T-helper 2 cell treated with Interferon-gamma antibody and Interleukin-4, amounts not matched to agents 5 μg/mL and 100 μg/mL, for 36 hours (primary cell): ENCODE measurements around the gene UBE2K.
A peak's percentile ranks its signal among the peaks of the same experiment; 100 is the strongest.
"Not testable (repeated sequence)": the region's sequence is repeated elsewhere in the genome, so short reads cannot be mapped to it uniquely, and the experiment has no call there.

Experiments
- DNase-seq: peaks from one replicate; pipeline ENCODE4 v3.0.0; 2021; ENCODE audit warnings: low spot score
- H3K27ac Mint-ChIP-seq: one replicate; pipeline ENCODE4 v1.8.0; 2021; ENCODE audit warnings: mild to moderate bottlenecking, mixed read lengths
- H3K27me3 Mint-ChIP-seq: one replicate; pipeline ENCODE4 v1.8.0; 2021; ENCODE audit warnings: low read depth, mixed read lengths
- H3K36me3 Mint-ChIP-seq: one replicate; pipeline ENCODE4 v1.8.0; 2021; ENCODE audit warnings: low read depth, mixed read lengths
- H3K4me1 Mint-ChIP-seq: one replicate; pipeline ENCODE4 v1.8.0; 2021; ENCODE audit warnings: low read depth, mixed read lengths
- H3K4me3 Mint-ChIP-seq: one replicate; pipeline ENCODE4 v1.8.0; 2022; ENCODE audit warnings: mild to moderate bottlenecking, moderate library complexity, mixed read lengths
- H3K9me3 Mint-ChIP-seq: one replicate; pipeline ENCODE4 v1.8.0; 2021; ENCODE audit warnings: mixed read lengths

UBE2K gene

DNA sequence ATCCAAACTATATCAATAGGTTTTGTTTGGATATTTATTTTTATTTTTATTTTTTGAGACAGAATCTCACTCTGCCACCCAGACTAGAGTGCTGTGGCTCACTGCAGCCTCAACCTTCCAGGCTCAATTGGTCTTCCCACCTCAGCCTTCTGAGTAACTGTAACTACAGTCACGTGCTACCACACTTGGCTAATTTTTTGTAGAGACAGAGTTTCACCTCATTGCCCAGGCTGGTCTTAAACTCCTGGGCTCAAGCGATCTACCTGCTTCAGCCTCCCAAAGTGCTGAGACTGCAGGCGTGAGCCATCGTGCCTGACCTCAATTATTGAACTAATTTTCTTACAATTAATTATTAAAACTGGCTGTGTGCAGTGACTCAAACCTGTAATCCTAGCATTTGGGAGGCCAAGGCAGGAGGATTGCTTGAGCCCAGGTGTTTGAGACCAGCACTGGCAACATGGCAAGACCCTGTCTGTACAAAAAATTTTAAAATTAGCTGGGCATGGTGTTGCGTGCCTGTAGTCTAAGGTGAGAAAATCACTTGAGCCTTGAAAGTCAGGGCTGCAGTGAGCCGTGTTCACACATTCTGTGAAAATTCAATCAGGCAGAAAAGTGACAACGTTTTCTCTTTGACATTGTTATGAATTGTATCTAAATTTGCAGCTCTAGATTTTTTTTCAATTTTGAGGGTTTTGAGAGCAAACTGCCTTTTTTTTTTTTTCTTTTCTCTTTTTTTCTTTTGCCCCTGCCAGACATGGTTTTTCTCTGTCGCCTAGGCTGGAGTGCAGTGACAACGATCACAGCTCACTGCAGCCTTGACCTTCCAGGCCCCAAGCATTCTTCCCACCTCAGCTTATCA, 66.0 kb downstream of the UBE2K start:
- H3K36me3 Mint-ChIP-seq = peaks cover 46% of the 10 kb centered on the region
- peak overlapping the region; percentile 55 for H3K27ac Mint-ChIP-seq
- H3K4me1 Mint-ChIP-seq = no peaks in the 10 kb centered on the region
- H3K4me3 Mint-ChIP-seq = no peak overlapping the region
- H3K27me3 Mint-ChIP-seq = no peaks in the 10 kb centered on the region
- H3K9me3 Mint-ChIP-seq = no peaks in the 10 kb centered on the region
- no peak for DNase-seq

DNA sequence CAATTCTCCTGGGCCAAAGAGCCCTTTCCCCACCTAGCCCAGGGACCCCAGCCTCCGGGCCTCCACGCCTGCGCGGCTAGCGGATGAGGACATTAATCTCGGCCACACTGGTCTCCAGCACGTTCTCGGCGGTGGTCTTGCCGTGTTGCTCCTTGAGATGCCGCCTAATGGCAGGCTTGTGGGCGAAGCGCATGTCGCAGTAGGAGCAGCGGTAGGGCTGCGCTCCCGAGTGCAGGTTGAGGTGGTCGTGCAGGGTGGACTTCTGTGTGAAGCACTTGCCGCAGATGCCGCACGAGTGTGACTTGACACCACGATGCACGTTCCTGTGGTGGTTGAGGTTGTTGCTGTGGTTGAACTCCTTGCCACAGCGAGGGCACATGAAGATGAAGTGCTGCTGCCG, 72.1 kb downstream of the UBE2K start:
- H3K27ac Mint-ChIP-seq = no peak overlapping the region
- peaks cover 35% of the 10 kb centered on the region for H3K36me3 Mint-ChIP-seq
- H3K27me3 Mint-ChIP-seq = no peaks in the 10 kb centered on the region
- no peak overlapping the region for H3K4me3 Mint-ChIP-seq
- H3K4me1 Mint-ChIP-seq = no peaks in the 10 kb centered on the region
- no peak for DNase-seq
- H3K9me3 Mint-ChIP-seq = no peaks in the 10 kb centered on the region

DNA sequence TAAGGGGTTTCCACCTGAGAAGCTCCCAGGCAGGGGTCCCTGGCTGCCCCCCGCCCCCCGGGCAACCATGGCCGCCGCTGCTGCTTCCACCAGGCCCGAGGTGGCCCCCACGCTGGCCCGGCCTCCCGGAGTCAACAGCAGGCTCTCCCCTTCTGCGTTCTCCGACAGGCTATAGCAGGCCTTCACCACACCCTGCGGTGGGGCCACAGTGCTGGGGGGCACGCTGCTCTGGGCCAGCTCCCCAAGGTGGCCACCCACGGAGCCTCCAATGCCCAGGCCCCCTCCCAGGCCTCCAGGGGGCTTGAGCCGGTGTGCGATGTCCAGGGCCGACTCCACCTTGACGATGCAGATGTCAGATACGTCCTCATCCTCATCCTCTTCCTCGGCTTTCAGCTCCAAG, 72.5 kb downstream of the UBE2K start:
- Mint-ChIP-seq H3K27ac (no peak overlapping the region), H3K27me3 (no peaks in the 10 kb centered on the region), H3K4me1 (no peaks in the 10 kb centered on the region), H3K4me3 (no peak overlapping the region), H3K36me3 (peaks cover 36% of the 10 kb centered on the region), H3K9me3 (no peaks in the 10 kb centered on the region)
- DNase-seq = no peak

DNA sequence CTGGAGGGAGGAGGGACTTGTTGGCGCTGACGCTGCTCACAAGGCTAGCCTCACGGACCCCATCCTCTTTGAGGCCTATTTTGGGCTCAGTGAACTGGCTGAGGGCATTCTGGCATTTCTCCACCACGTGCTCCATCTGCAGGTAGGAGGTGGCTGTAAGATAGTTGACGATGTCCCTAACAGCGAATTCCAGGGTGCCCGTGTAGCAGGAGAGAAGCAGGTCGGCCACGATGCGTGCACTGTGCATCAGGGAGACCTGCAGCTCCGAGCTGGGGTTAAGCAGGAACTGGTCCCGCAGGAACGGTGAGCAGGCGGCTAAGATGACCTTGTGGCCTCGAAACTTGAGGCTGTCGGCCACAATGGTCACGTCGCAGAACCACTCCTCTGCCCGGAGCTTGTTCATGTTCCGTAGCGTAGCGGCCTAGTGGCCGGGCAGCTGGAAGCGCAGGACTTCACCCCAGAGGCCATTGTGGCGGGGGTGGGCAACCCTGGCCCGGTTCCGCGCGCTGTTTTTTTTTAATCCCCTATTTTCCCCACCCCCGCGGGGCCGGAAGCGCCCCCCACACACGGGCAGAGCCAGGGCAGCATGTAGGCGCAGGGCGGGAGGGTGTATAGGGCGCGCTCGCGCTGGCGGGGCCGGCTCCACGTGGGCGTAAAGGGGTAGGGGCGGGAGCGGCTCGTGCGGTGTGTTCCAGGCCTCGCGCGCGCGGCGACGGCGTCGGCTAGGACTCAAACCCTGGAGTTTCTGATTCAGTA, 73.2 kb downstream of the UBE2K start:
- no peak overlapping the region for H3K4me3 Mint-ChIP-seq
- no peak overlapping the region for H3K27ac Mint-ChIP-seq
- H3K9me3 Mint-ChIP-seq = no peaks in the 10 kb centered on the region
- peaks cover 36% of the 10 kb centered on the region for H3K36me3 Mint-ChIP-seq
- DNase-seq = no peak
- no peaks in the 10 kb centered on the region for H3K27me3 Mint-ChIP-seq
- H3K4me1 Mint-ChIP-seq = no peaks in the 10 kb centered on the region

DNA sequence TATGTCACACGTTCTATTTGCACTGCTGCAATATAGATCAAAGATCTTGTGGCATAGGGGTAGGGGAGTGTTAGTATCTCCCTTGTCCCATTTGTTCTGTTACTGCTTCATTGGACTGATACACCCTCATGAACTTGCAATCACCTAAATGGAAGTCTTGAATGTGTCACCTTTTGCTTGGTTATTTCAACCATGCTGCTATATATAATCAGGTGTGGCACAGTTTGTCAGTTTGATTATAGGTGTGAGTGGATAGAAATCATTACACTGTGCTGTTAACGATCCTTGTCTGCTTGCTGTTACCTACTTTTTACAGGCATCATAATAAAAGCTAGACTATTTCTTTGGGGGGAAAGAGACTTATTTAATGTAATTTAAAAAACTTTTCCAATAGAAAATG, 84.1 kb downstream of the UBE2K start:
- H3K36me3 Mint-ChIP-seq = peaks cover 18% of the 10 kb centered on the region
- not testable (repeated sequence) for DNase-seq, H3K9me3 Mint-ChIP-seq, H3K27me3 Mint-ChIP-seq, H3K27ac Mint-ChIP-seq, H3K4me1 Mint-ChIP-seq, H3K4me3 Mint-ChIP-seq

DNA sequence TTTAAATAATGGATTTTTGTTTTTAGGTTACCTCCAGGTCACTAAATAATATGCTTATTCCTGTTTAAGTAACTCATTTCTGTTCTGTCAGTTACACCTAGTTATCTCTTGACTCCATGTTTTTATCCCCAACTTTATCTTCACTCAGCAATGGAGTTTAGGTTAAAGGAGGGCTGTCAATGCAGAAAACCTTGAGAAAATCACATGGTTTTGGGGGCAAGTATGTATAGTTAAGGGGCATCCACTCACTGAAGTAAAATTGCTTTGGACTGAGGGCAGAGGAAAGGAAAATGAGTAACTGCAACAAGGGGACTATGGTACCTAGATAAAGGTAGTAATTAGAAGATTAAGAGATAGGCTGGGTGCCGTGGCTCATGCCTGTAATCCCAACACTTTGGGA, 87.1 kb downstream of the UBE2K start:
- no peaks in the 10 kb centered on the region for H3K4me1 Mint-ChIP-seq
- H3K4me3 Mint-ChIP-seq = no peak overlapping the region
- H3K9me3 Mint-ChIP-seq = no peaks in the 10 kb centered on the region
- no peak overlapping the region for H3K27ac Mint-ChIP-seq
- peaks cover 5% of the 10 kb centered on the region for H3K36me3 Mint-ChIP-seq
- no peaks in the 10 kb centered on the region for H3K27me3 Mint-ChIP-seq
- DNase-seq = no peak

DNA sequence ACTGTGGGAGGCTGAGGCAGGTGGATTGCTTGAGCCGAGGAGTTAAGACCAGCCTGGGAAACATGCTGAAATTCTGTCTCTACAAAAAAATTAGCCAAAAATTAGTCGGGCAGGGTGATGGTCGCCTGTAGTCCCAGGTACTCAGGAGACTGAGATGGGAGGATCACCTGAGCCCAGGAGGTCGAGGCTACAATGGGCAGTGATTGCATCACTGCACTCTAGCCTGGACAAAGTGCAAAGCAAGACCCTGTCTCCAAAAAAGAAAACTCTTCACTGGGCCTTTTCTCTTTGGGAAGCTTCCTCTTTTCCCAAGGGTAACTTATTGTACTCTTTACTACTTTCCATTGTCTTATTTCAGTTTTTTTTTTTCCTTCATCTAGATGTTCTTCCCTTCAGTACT, 88.9 kb downstream of the UBE2K start:
- Mint-ChIP-seq H3K27ac (no peak overlapping the region), H3K36me3 (no peaks in the 10 kb centered on the region), H3K27me3 (no peaks in the 10 kb centered on the region), H3K4me1 (no peaks in the 10 kb centered on the region), H3K4me3 (no peak overlapping the region), H3K9me3 (no peaks in the 10 kb centered on the region)
- DNase-seq = no peak

DNA sequence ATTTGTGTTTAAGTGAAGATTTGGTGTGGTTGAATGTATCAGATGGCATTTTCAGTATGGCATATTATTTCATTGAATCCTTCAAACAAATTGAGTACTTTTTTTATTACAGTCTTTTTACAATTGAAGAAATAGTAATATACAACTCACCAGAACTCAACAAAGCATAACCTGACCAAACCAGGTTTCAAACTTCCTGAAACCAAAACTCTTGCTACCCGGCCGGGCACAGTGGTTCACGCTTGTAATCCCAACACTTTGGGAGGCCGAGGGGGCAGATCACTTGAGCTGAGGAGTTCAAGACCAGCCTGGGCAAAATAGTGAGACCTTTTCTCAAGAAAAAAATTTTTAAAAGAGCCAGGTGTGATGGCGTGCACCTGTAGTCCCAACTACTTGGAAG, 94.2 kb downstream of the UBE2K start:
- no peak overlapping the region for H3K27ac Mint-ChIP-seq
- no peaks in the 10 kb centered on the region for H3K9me3 Mint-ChIP-seq
- no peaks in the 10 kb centered on the region for H3K4me1 Mint-ChIP-seq
- no peak overlapping the region for H3K4me3 Mint-ChIP-seq
- no peaks in the 10 kb centered on the region for H3K27me3 Mint-ChIP-seq
- no peaks in the 10 kb centered on the region for H3K36me3 Mint-ChIP-seq
- DNase-seq = no peak

DNA sequence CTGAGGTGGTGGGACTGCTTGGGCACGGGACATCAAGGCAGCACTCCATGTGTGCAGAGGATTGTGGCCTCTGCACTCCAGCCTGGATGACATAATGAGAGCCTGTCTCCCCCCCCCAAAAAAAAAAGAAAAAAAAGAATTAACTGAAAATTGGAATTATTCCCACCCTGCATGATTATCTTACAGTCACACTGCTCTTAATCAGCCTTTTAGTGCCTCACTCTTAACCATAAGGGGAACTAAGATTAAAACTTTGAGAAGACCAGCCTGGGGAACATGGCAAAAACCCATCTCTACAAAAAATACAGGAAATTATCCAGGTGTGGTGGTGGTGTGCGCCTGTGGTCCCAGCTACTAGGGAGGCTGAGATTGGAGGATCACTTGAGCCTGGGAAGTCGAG, 94.6 kb downstream of the UBE2K start:
- no peak for DNase-seq
- Mint-ChIP-seq H3K9me3 (no peaks in the 10 kb centered on the region), H3K4me3 (no peak overlapping the region), H3K27ac (no peak overlapping the region), H3K36me3 (no peaks in the 10 kb centered on the region), H3K27me3 (no peaks in the 10 kb centered on the region), H3K4me1 (no peaks in the 10 kb centered on the region)

DNA sequence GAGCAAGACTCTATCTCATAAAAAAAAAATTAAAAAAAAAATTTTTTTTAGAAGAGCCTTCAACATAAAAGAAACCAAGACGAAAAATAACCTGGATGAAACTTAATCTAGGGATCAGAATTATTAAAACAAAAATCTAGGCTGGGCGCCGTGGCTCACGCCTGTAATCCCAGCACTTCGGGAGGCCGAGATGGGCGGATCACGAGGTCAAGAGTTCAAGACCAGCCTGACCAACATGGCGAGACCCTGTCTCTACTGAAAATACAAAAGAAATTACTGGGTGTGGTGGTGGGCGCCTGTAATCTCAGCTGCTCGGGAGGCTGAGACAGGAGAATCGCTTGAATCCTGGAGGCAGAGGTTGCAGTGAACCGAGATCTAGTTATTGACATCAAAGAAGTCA, 95.0 kb downstream of the UBE2K start:
- not testable (repeated sequence) for H3K4me1 Mint-ChIP-seq, H3K27me3 Mint-ChIP-seq, H3K9me3 Mint-ChIP-seq, H3K36me3 Mint-ChIP-seq, DNase-seq, H3K4me3 Mint-ChIP-seq, H3K27ac Mint-ChIP-seq

DNA sequence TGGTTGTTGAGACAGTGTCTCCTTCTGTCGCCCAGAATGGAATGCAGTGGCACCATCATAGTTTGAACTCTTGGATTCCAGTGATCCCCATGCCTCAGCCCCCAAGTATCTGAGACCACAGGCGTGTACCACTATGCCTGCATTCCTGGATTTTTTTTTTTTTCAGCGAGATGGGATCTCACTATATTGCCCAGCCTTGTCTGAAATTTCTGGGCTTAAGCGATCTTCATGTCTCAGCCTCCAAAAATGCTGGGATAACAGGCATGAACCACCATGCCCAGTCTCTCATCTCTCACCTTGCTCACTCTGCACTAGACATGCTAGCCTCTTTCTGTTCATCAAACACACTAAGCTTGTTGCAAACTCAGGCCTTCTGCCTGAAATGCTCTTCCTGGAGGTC, 104.1 kb downstream of the UBE2K start:
- H3K27me3 Mint-ChIP-seq = no peaks in the 10 kb centered on the region
- H3K4me3 Mint-ChIP-seq = no peak overlapping the region
- H3K27ac Mint-ChIP-seq = no peak overlapping the region
- DNase-seq = no peak
- H3K9me3 Mint-ChIP-seq = no peaks in the 10 kb centered on the region
- no peaks in the 10 kb centered on the region for H3K36me3 Mint-ChIP-seq
- no peaks in the 10 kb centered on the region for H3K4me1 Mint-ChIP-seq

DNA sequence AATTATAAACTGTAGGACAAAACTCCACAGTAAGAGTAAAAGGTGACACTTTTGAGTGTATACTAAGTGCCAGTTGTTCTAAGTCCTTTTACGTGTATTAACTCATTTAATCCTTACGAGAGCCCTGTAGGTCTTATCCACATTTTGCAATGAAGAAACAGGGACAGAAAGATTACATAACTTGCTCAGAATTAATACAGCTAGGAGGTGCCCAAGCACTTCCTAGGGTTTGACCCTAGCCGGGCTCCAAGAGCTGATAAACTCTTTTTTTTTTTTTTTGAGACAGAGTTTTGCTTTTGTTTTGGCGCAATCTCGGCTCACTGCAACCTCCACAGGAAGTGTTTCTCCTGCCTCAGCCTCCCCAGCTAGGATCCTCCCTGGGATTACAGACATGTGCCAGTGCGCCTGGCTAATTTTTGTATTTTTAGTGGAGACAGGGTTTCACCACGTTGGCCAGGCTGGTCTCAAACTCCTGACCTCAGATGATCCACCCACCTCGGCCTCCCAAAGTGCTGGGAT, 110.4 kb downstream of the UBE2K start:
- no peak overlapping the region for H3K4me3 Mint-ChIP-seq
- no peak for DNase-seq
- H3K4me1 Mint-ChIP-seq = peaks cover 3% of the 10 kb centered on the region
- no peak overlapping the region for H3K27ac Mint-ChIP-seq
- H3K27me3 Mint-ChIP-seq = peaks cover 3% of the 10 kb centered on the region
- peaks cover 2% of the 10 kb centered on the region for H3K36me3 Mint-ChIP-seq
- H3K9me3 Mint-ChIP-seq = peaks cover 10% of the 10 kb centered on the region

DNA sequence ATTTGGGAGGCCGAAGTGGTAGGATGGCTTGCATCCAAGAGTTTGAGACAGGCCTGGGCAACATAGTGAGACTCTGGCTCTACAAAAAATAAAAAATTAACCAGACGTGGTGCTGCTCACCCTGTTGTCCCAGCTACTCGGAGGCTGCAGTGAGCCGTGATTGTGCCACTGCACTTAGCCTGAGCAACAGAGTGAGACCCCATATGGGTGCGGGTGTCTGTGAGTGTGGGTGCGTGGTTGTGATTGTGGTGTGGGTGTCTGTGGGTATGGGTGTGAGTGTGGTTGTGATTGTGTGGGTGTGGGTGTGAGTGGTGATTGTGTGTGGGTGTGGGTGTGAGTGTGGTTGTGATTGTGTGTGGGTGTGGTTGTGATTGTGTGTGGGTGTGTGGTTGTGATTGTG, 114.6 kb downstream of the UBE2K start:
- Mint-ChIP-seq H3K4me3 (no peak overlapping the region), H3K9me3 (peaks cover 10% of the 10 kb centered on the region), H3K27ac (peak overlapping the region; percentile 80), H3K27me3 (peaks cover 3% of the 10 kb centered on the region), H3K4me1 (peaks cover 3% of the 10 kb centered on the region), H3K36me3 (peaks cover 2% of the 10 kb centered on the region)
- no peak for DNase-seq

DNA sequence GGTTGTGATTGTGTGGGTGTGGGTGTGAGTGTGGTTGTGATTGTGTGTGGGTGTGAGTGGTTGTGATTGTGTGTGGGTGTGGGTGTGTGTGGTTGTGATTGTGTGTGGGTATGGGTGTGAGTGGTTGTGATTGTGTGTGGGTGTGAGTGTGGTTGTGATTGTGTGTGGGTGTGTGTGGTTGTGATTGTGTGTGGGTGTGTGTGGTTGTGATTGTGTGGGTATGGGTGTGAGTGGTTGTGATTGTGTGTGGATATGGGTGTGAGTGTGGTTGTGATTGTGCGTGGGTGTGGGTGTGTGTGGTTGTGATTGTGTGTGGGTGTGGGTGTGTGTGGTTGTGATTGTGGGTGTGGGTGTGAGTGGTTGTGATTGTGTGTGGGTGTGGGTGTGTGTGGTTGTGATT, 115.1 kb downstream of the UBE2K start:
- H3K4me3 Mint-ChIP-seq, H3K4me1 Mint-ChIP-seq, H3K36me3 Mint-ChIP-seq, H3K27me3 Mint-ChIP-seq, DNase-seq, H3K27ac Mint-ChIP-seq: not testable (repeated sequence)
- H3K9me3 Mint-ChIP-seq = peaks cover 10% of the 10 kb centered on the region
